Heart left ventricle (tissue), 16 donors: ENCODE data around the gene FBXW4. TPM values are rescaled to one million over a fixed set of nuclear protein-coding genes. Genes with fewer than 3 reads are reported as not detected.

Experiments used
- ATAC-seq, 4 donors: fragments of 200-7000 bp; cut with Tn5 transposase; one replicate each; pipeline ENCODE4 v1.9.1; 2020 to 2022; ENCODE audit warnings: moderate library complexity in 4 of 4, mild to moderate bottlenecking in 3 of 4, moderate number of reproducible peaks in 1 of 4
- DNase-seq, 5 donors: peaks; one replicate each; pipeline ENCODE4 v3.0.0-alpha.2; 2020
- H3K27ac ChIP-seq, 12 donors: fragments of 200-600 bp; sonication (generic) in 4 of 12; one replicate each; pipeline versions ENCODE4 v1.5.0 to v1.8.0; 2016 to 2022; ENCODE audit warnings: mild to moderate bottlenecking in 2 of 12
- H3K27me3 ChIP-seq, 9 donors: fragments of 200-600 bp; sonication (generic) in 2 of 9; one replicate each; pipeline versions ENCODE4 v1.5.1 to v1.8.0; 2016 to 2022; ENCODE audit warnings: mild to moderate bottlenecking in 3 of 9
- H3K36me3 ChIP-seq, 9 donors: fragments of 200-600 bp; sonication (generic) in 2 of 9; one replicate each; pipeline versions ENCODE4 v1.5.0 to v1.8.0; 2018 to 2022; ENCODE audit warnings: mild to moderate bottlenecking in 2 of 9
- H3K4me1 ChIP-seq, 12 donors: fragments of 200-600 bp; sonication (generic) in 4 of 12; one replicate each; pipeline versions ENCODE4 v1.5.0 to v1.8.0; 2016 to 2022; ENCODE audit warnings: mild to moderate bottlenecking in 3 of 12
- H3K4me3 ChIP-seq, 12 donors: fragments of 200-600 bp; sonication (generic) in 4 of 12; one replicate each; pipeline versions ENCODE4 v1.5.0 to v1.8.0; 2017 to 2022; ENCODE audit warnings: mild to moderate bottlenecking in 9 of 12, moderate library complexity in 4 of 12
- H3K9me3 ChIP-seq, 12 donors: fragments of 200-600 bp; sonication (generic) in 4 of 12; one replicate each; pipeline versions ENCODE4 v1.5.0 to v1.8.0; 2016 to 2022; ENCODE audit warnings: mild to moderate bottlenecking in 1 of 12
- CTCF ChIP-seq, 12 donors: fragments of 200-600 bp; sonication (generic) in 4 of 12; IDR thresholded peaks; one replicate each; pipeline versions ENCODE4 v1.5.0 to v1.8.0; 2018 to 2022; ENCODE audit warnings: antibody characterized with exemption in 12 of 12, mild to moderate bottlenecking in 5 of 12
- POLR2A ChIP-seq, 2 donors: fragments of 450-650 bp; IDR thresholded peaks; one replicate each; pipeline ENCODE4 v1.6.1; 2017; ENCODE audit warnings: antibody characterized with exemption in 2 of 2, mild to moderate bottlenecking in 2 of 2, moderate library complexity in 2 of 2
- WGBS, 4 donors: extraction: QIAGEN DNeasy Blood & Tissue Kit in 2 of 4; methylation state at CpG; one replicate each; pipeline versions ENCODE4 v1.1.5 to v1.1.7; 2013 to 2018; 5-methylcytosine and 5-hydroxymethylcytosine counted together
- intact Hi-C, 10 donors: fragments of 100-400 bp; cut with DNase I; formaldehyde crosslinking; loops; one replicate each; pipeline versions ENCODE4 v1.11.1 to v1.14.2; 2022
- polyA plus RNA-seq, 2 donors: library from polyadenylated mRNA; stranded (reverse); fragments of 200-250 nt; gene quantifications; one replicate each; pipeline ENCODE4 v1.2.3, GENCODE V29; 2013
- total RNA-seq, 9 donors: library from RNA; depleted of rRNA in 2 of 9; stranded (reverse); fragments of >200 nt in 2 of 9; fragmentation: NEBNext Ultra II Directional in 3 of 9; extraction: Animal tissue kit (Norgen Biotek cat#: 25700) in 3 of 9; gene quantifications; one replicate each; pipeline versions ENCODE4 v1.1.0 to v1.2.4, GENCODE V29; 2016 to 2023
- donor health status: ischemic (EF 13 %, LVEDD 7.1; RV severe dilation, severe dysfunction).
- donor health status: healthy with polysubstance abuse.
- donor health status: DM: no; HTN: yes; CAD: no.
- donor health status: DM: no; HTN: no; CAD: no.
- donor health status: ischemic (EF 25% LVEDD 6.9; RV normal size, moderate dysfunction).
- donor health status: ischemic (EF 25% LVEDD 5.7; RV mildly dilated, moderate dysfunction).
- donor health status: healthy.
- donor health status: DM: yes; HTN: yes; CAD: no.
- donor health status: ischemic (EF 35%, LVEDD 5.7; RV mildly dilated, moderate dysfunction).
- donor health status: nonischemic (EF 11% LVEDD 7.7; RV severe dilation, severe dysfunction).
- donor health status: DM: yes; HTN: yes; CAD: no.
- donor health status: PGD.
- donor health status: ischemic (EF 29% LVEDD 5.4; RV normal size, mild dysfunction).
- donor health status: nonischemic (EF 23%, LVEDD 6.1; RV moderate dilation, normal function).

The FBXW4 gene
- total and polyA plus RNA-seq, 11 donors: 35.8 to 116 (median 80.9) TPM

- H3K4me3 ChIP-seq: peak overlapping the region in 10 of 12 donors; percentile 70 to 98 (median 82)
- H3K4me1 ChIP-seq: peaks cover 0 to 33% (median 18%) of the 10 kb centered on the region in 12 donors
- ATAC-seq (no peak), DNase-seq (no peak)
- H3K27me3 ChIP-seq: no peaks in the 10 kb centered on the region
- peaks cover 0 to 22% (median 15%) of the 10 kb centered on the region in 9 donors for H3K36me3 ChIP-seq
- TF ChIP-seq POLR2A (IDR thresholded peaks at IDR 0.05): no peak
- intact Hi-C loops: loop anchor here in 2 of 10 donors (5.0 kb wide), 2 partner anchors 237 to 537 kb away; partner anchors contain the start of gene BTRC (in 1 of the 2)
- no peak overlapping the region for H3K27ac ChIP-seq
- H3K9me3 ChIP-seq: no peaks in the 10 kb centered on the region
- 51 to 60% (median 53%) methylated on average over 5 of the region's 5 CpGs for WGBS, 4 donors
These were observed 106.1 kb downstream of the FBXW4 start for GRCh38 chr10:101588879-101589278.

- TF ChIP-seq POLR2A (IDR thresholded peaks at IDR 0.05) (peak in 1 of 2 donors; percentile 53), CTCF (IDR thresholded peaks at IDR 0.05) (no peak)
- peak within 1 kb of the TSS; percentile 20 to 83 (median 72) for H3K27ac ChIP-seq
- peaks cover 0 to 30% (median 18%) of the 10 kb centered on the region in 12 donors for H3K4me1 ChIP-seq
- WGBS, 4 donors: 1 to 2% (median 1%) methylated on average over 36 to 50 of the region's 50 CpGs
- peak; percentile 97 to 99 (median 98) for DNase-seq
- ATAC-seq: peak; percentile 95 to 99 (median 98)
- intact Hi-C loops: loop anchor here in 2 of 10 donors (5.0 kb wide), 2 partner anchors 236 to 536 kb away; partner anchors contain the start of gene BTRC (in 1 of the 2)
- peak within 1 kb of the TSS; percentile 54 to 98 (median 78) for H3K4me3 ChIP-seq
- no peaks in the 10 kb centered on the region for H3K9me3 ChIP-seq
- H3K27me3 ChIP-seq: no peaks in the 10 kb centered on the region
- peaks cover 0 to 30% (median 23%) of the 10 kb centered on the region in 9 donors for H3K36me3 ChIP-seq
These were observed 107.0 kb downstream of the FBXW4 start, which contains the start of the genes DPCD and POLL for GRCh38 chr10:101587725-101588653. Gene DPCD (plus strand): TSS chr10:101588321. CDS start chr10:101588337, 16 bp downstream. Gene POLL (minus strand): TSS chr10:101588257. CDS start chr10:101587360, 897 bp downstream.

GRCh38 chr10:101585841-101586240 is 109.1 kb downstream of the FBXW4 start:
- ATAC-seq (no peak), DNase-seq (peak in 1 of 5 donors; percentile 39)
- intact Hi-C loops: loop anchor here in 2 of 10 donors (5.0 kb wide), 2 partner anchors 234 to 534 kb away; partner anchors contain the start of gene BTRC (in 1 of the 2)
- Histone ChIP-seq H3K4me3 (no peak overlapping the region), H3K27ac (no peak overlapping the region), H3K36me3 (peaks cover 0 to 50% (median 43%) of the 10 kb centered on the region in 9 donors), H3K9me3 (no peaks in the 10 kb centered on the region), H3K4me1 (peaks cover 0 to 26% (median 18%) of the 10 kb centered on the region in 12 donors), H3K27me3 (no peaks in the 10 kb centered on the region)
- WGBS, 4 donors: 89 to 98% (median 96%) methylated on average over 9 of the region's 9 CpGs
- TF ChIP-seq POLR2A (IDR thresholded peaks at IDR 0.05) (no peak), CTCF (IDR thresholded peaks at IDR 0.05) (no peak)

- DNase-seq (no peak), ATAC-seq (no peak)
- WGBS, 4 donors: 75 to 89% (median 83%) methylated on average over 6 to 10 of the region's 10 CpGs
- no peaks in the 10 kb centered on the region for H3K4me1 ChIP-seq
- intact Hi-C loops: no loop called here
- no peak overlapping the region for H3K4me3 ChIP-seq
- no peak for TF ChIP-seq POLR2A (IDR thresholded peaks at IDR 0.05)
- no peak for TF ChIP-seq CTCF (IDR thresholded peaks at IDR 0.05)
- no peaks in the 10 kb centered on the region for H3K27me3 ChIP-seq
- H3K27ac ChIP-seq: no peak overlapping the region
- H3K36me3 ChIP-seq: peaks cover 0 to 81% (median 65%) of the 10 kb centered on the region in 9 donors
- no peaks in the 10 kb centered on the region for H3K9me3 ChIP-seq
These were observed 114.2 kb downstream of the FBXW4 start for GRCh38 chr10:101580486-101581399.
